ENCODE measurements around the gene TBC1D14.

TBC1D14 gene

GRCh38 chr4:6892190-6892908 is 17.3 kb upstream of the TBC1D14 start:
- no peak for TF ChIP-seq CTCF (IDR thresholded peaks at IDR 0.05; ENCODE audit: insufficient read depth, low read length, poor library complexity, severe bottlenecking)
- H3K4me3 ChIP-seq (replicated peaks; ENCODE audit: low read depth, low read length), result no peak overlapping the region
- no peak for DNase-seq (ENCODE audit: extremely low read depth, insufficient read length)
- no peaks in the 10 kb centered on the region for H3K36me3 ChIP-seq (ENCODE audit: control insufficient read depth, insufficient read depth, low read length)
- H3K27me3 ChIP-seq (replicated peaks; ENCODE audit: control insufficient read depth, insufficient read depth, low read length), result no peaks in the 10 kb centered on the region

GRCh38 chr4:6892909-6893202 is 16.8 kb upstream of the TBC1D14 start:
- no peaks in the 10 kb centered on the region for H3K36me3 ChIP-seq (ENCODE audit: control insufficient read depth, insufficient read depth, low read length)
- no peak for DNase-seq (ENCODE audit: extremely low read depth, insufficient read length)
- TF ChIP-seq CTCF (IDR thresholded peaks at IDR 0.05; ENCODE audit: insufficient read depth, low read length, poor library complexity, severe bottlenecking), result no peak
- H3K4me3 ChIP-seq (replicated peaks; ENCODE audit: low read depth, low read length), result no peak overlapping the region
- H3K27me3 ChIP-seq (replicated peaks; ENCODE audit: control insufficient read depth, insufficient read depth, low read length), result no peaks in the 10 kb centered on the region

- no peaks in the 10 kb centered on the region for H3K36me3 ChIP-seq (ENCODE audit: control insufficient read depth, insufficient read depth, low read length)
- H3K27me3 ChIP-seq (replicated peaks; ENCODE audit: control insufficient read depth, insufficient read depth, low read length), result no peaks in the 10 kb centered on the region
- no peak for DNase-seq (ENCODE audit: extremely low read depth, insufficient read length)
- no peak for TF ChIP-seq CTCF (IDR thresholded peaks at IDR 0.05; ENCODE audit: insufficient read depth, low read length, poor library complexity, severe bottlenecking)
- H3K4me3 ChIP-seq (replicated peaks; ENCODE audit: low read depth, low read length), result no peak overlapping the region
Observed at GRCh38 chr4:6893449-6894085, 16.1 kb upstream of the TBC1D14 start.

- H3K4me3 ChIP-seq (replicated peaks; ENCODE audit: low read depth, low read length), result no peak overlapping the region
- no peaks in the 10 kb centered on the region for H3K36me3 ChIP-seq (ENCODE audit: control insufficient read depth, insufficient read depth, low read length)
- no peak for TF ChIP-seq CTCF (IDR thresholded peaks at IDR 0.05; ENCODE audit: insufficient read depth, low read length, poor library complexity, severe bottlenecking)
- DNase-seq (ENCODE audit: extremely low read depth, insufficient read length), result no peak
- no peaks in the 10 kb centered on the region for H3K27me3 ChIP-seq (replicated peaks; ENCODE audit: control insufficient read depth, insufficient read depth, low read length)
Observed at GRCh38 chr4:6894086-6894478, 15.5 kb upstream of the TBC1D14 start.

- no peak for TF ChIP-seq CTCF (IDR thresholded peaks at IDR 0.05; ENCODE audit: insufficient read depth, low read length, poor library complexity, severe bottlenecking)
- Histone ChIP-seq H3K4me3 (replicated peaks; ENCODE audit: low read depth, low read length) (no peak overlapping the region), H3K27me3 (replicated peaks; ENCODE audit: control insufficient read depth, insufficient read depth, low read length) (no peaks in the 10 kb centered on the region), H3K36me3 (ENCODE audit: control insufficient read depth, insufficient read depth, low read length) (no peaks in the 10 kb centered on the region)
- no peak for DNase-seq (ENCODE audit: extremely low read depth, insufficient read length)
Observed at GRCh38 chr4:6894528-6895498, 14.8 kb upstream of the TBC1D14 start.

All from GM06990 (cell line).